ENCODE data around the gene RMND1.

DNA sequence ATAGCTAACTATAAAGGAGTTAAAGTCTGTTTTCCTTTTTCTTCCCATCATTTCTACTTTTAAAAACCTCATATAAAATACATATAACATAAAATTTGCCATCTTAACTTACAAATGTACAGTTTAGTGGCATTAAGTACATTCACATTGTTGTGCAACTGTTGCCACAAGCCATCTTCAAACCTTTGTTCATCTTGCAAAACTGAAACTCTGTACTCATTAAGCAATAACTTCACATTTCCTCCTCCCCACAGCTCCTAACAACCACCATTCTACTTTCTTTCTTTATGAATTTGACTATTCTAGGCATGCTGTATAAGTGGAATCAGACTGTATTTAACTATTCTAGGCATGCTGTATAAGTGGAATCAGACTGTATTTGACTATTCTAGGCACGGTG is 46.4 kb upstream of the RMND1 start:
- no peak for TF ChIP-seq EZH2 (IDR thresholded peaks at IDR 0.05; ENCODE audit: borderline replicate concordance, low read length)
- TF ChIP-seq, protein P1, sequence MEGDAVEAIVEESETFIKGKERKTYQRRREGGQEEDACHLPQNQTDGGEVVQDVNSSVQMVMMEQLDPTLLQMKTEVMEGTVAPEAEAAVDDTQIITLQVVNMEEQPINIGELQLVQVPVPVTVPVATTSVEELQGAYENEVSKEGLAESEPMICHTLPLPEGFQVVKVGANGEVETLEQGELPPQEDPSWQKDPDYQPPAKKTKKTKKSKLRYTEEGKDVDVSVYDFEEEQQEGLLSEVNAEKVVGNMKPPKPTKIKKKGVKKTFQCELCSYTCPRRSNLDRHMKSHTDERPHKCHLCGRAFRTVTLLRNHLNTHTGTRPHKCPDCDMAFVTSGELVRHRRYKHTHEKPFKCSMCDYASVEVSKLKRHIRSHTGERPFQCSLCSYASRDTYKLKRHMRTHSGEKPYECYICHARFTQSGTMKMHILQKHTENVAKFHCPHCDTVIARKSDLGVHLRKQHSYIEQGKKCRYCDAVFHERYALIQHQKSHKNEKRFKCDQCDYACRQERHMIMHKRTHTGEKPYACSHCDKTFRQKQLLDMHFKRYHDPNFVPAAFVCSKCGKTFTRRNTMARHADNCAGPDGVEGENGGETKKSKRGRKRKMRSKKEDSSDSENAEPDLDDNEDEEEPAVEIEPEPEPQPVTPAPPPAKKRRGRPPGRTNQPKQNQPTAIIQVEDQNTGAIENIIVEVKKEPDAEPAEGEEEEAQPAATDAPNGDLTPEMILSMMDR (IDR thresholded peaks at IDR 0.05; ENCODE audit: low read length) = no peak

Measured in OCI-LY1 (cell line).